Activated T-cell treated with anti-CD3 and anti-CD28 coated beads, Interleukin-2, amount 50 U/mL, for 72 hours (primary cell): ENCODE data around the gene REEP6. TPM values are rescaled to one million over a fixed set of nuclear protein-coding genes. Genes with fewer than 3 reads are reported as not detected.
"Not testable (repeated sequence)": the region's sequence is repeated elsewhere in the genome, so short reads cannot be mapped to it uniquely, and the experiment has no call there.

Experiments used
- ATAC-seq, 2 donors: fragments of 150-1000 bp; cut with Tn5 transposase; replicated peaks in 1 of 2; 2 replicates each; pipeline ENCODE4 v1.10.0; 2021; ENCODE audit warnings: moderate library complexity in 2 of 2, mild to moderate bottlenecking in 1 of 2
- DNase-seq, 2 donors: peaks; one replicate each; pipeline ENCODE4 v3.0.0; 2021 to 2022; ENCODE audit warnings: mixed read lengths in 1 of 2
- H3K27ac Mint-ChIP-seq: one replicate; pipeline ENCODE4 v1.8.0; 2022; ENCODE audit warnings: mild to moderate bottlenecking, moderate library complexity, mixed read lengths
- H3K27me3 Mint-ChIP-seq: one replicate; pipeline ENCODE4 v1.8.0; 2022; ENCODE audit warnings: low read depth, mixed read lengths
- H3K36me3 Mint-ChIP-seq, 2 donors: one replicate each; pipeline ENCODE4 v1.8.0; 2022; ENCODE audit warnings: mixed read lengths in 2 of 2, mild to moderate bottlenecking in 1 of 2; ENCODE audit not compliant: insufficient read depth in 2 of 2
- H3K4me1 Mint-ChIP-seq: one replicate; pipeline ENCODE4 v1.8.0; 2022; ENCODE audit warnings: low read depth, mixed read lengths
- H3K4me3 Mint-ChIP-seq, 2 donors: one replicate each; pipeline ENCODE4 v1.8.0; 2022; ENCODE audit warnings: mild to moderate bottlenecking in 2 of 2, mixed read lengths in 2 of 2, moderate library complexity in 2 of 2
- H3K9me3 Mint-ChIP-seq, 2 donors: one replicate each; pipeline ENCODE4 v1.8.0; 2022; ENCODE audit warnings: mixed read lengths in 2 of 2
- total RNA-seq, 2 donors: library from RNA; stranded (reverse); gene quantifications; one replicate each; pipeline ENCODE4 v1.2.3, GENCODE V29; 2022

The REEP6 gene
- total RNA-seq, 2 donors from 2014 or later: 1.7 to 3.8 TPM

DNA sequence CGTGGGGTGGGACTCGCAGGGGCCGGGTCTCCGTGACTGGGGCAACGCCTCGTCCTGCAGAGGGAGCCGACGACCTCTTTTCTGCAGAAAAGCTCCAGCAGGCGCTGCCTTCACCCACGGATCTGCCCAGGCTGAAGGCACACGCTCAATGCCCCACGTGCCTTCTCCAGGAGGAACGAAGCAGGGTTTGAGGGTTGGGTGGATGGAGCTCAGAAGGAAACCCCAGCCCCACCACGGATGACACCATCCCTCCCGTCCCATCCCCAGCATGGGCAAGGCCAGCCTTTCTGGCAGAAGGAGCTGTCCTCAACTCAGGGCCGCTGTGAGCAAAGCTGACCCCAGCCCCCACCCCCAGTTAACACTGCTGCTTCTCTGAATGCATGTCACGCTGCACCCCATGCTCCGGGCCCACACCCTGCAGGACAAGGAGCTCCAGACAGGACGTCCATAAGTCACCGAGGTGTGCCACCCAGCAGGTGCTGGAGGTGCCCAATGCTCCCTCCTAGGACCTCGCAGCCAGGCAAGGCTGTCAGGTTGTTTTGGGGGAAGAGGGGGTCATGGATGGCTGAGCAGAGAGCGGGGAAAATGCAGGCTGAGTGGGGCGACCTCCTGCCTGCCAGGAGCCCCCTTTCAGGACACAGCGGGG, 19.3 kb upstream of the REEP6 start:
- peak overlapping the region; percentile 47 to 65 for H3K4me3 Mint-ChIP-seq
- DNase-seq: no peak
- no peak overlapping the region for H3K27ac Mint-ChIP-seq
- H3K4me1 Mint-ChIP-seq: peaks cover 6% of the 10 kb centered on the region
- peaks cover 6% of the 10 kb centered on the region for H3K27me3 Mint-ChIP-seq
- H3K9me3 Mint-ChIP-seq: no peaks in the 10 kb centered on the region
- no peak for ATAC-seq
- no peaks in the 10 kb centered on the region for H3K36me3 Mint-ChIP-seq

DNA sequence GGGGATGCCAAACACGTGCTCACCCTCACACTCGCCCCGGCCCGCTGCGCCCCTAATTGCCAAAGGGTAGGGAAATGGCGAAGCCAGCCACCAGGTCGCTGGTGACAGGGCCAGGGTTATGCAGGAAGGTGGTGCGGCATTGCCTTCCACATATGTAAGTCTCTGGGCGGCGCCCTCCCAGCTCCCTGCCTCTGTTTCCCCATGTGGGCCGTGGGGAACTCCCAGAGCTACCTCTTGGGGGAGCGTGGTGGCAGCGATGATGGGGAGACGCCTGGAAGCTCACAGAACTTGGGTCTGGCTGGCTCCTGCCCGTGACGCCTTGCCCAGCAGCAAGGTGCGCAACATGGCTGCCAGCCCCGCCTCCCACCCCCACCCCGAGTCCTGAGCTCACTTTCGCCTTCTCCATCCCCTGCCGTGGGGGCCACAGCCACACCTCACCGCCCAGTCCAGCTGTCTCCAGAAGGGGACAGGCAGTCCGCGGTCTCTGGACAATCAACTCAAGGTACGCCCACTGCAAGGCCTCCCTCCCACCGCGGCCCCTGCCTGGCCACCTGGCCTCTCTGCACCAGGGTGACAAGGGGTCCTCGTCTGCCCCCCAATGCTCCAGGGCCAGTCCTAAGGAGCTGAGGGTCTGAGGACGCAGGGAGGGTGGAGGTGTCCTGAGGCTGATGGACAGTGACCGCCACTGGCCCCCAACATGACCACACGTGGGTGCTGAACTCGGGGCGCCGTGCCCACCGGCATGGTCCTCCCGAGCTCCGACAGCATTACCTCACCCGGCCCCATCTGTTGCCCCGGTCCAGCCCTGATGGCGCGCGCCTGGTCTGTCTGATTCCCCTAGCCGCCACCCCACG, 18.5 kb upstream of the REEP6 start:
- Mint-ChIP-seq H3K36me3 (no peaks in the 10 kb centered on the region), H3K27ac (no peak overlapping the region), H3K27me3 (peaks cover 6% of the 10 kb centered on the region), H3K9me3 (no peaks in the 10 kb centered on the region), H3K4me3 (no peak overlapping the region), H3K4me1 (peaks cover 14% of the 10 kb centered on the region)
- ATAC-seq: no peak
- no peak for DNase-seq

DNA sequence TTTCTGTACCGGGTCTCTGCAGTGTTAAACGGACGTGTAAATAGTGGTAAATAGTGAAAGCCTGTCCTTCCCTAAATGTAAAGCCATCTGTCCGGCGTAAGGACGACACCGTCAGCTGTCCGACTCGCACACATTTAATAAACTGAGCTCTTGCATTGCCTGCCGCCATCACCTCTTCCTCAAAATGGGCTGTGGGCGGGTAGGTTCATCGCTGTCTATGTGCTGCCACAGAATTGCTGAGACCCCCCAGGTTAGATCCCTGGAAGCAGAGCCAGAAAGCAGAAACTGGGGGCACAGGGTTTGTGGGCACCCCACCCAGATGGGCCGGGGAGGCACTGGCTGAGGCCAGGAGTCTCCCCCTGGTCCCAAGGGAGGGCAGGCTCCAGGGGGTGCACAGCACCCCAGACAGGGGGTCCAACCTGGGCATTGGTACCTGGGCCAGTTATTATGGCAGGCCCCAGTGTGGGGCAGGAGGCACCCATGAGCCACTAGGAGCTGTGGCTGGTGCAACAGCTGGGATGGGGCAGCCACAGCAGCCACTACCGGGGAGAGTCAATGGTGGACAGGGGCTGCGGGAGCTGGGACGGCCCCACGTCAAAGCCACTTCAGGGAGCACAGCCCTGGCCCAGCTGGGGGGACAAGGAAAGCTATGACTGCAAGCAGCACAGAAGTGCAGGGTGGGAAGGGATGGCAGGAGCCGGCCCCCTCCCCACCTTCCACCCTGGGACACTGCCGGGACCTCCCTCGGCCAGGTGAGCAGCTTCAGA, 17.7 kb upstream of the REEP6 start:
- H3K27me3 Mint-ChIP-seq: peaks cover 6% of the 10 kb centered on the region
- DNase-seq: no peak
- no peak overlapping the region for H3K4me3 Mint-ChIP-seq
- no peak for ATAC-seq
- peaks cover 22% of the 10 kb centered on the region for H3K4me1 Mint-ChIP-seq
- H3K27ac Mint-ChIP-seq: no peak overlapping the region
- peaks cover 0 to 1% of the 10 kb centered on the region in 2 donors for H3K36me3 Mint-ChIP-seq
- no peaks in the 10 kb centered on the region for H3K9me3 Mint-ChIP-seq

DNA sequence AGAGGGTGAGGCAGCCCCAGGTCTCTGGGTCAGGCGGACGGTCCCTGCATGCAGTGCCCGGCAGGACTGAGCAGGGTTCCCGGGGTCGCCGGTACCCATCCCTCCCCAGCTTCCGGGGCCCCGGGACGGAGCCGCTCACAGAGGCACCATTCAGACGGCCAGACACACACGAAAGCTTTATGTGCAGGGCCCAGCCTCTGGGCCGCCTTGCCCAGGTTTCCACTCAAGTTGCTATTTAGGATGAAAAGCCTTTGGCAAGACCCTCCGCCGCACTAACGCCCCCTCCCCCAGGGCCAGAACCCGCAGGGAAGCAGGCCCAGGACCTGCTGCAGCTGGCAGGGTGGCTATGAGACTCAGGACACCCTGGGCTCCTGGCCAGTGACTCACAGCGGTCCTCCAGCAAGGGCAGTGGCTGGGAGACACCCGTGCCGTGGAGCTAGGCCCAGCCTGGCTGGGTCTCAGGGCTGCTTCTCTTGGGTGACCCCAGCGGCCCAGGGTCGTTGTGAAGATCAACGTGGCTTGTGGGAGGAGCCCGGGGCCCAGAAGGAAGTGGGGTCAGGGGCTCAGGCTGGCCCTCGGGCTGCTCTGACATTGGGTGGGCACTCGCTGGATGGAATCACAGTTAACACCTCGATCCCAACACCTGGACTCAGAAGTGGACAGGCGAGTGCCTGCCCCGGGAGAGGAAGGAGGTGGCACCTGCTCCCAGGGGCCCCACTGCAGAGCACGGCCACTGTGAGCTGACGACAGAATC, 16.8 kb upstream of the REEP6 start:
- peaks cover 6% of the 10 kb centered on the region for H3K27me3 Mint-ChIP-seq
- H3K4me3 Mint-ChIP-seq: no peak overlapping the region
- DNase-seq (no peak), ATAC-seq (no peak)
- H3K9me3 Mint-ChIP-seq: no peaks in the 10 kb centered on the region
- H3K27ac Mint-ChIP-seq: no peak overlapping the region
- peaks cover 28% of the 10 kb centered on the region for H3K4me1 Mint-ChIP-seq
- peaks cover 2 to 5% of the 10 kb centered on the region in 2 donors for H3K36me3 Mint-ChIP-seq

DNA sequence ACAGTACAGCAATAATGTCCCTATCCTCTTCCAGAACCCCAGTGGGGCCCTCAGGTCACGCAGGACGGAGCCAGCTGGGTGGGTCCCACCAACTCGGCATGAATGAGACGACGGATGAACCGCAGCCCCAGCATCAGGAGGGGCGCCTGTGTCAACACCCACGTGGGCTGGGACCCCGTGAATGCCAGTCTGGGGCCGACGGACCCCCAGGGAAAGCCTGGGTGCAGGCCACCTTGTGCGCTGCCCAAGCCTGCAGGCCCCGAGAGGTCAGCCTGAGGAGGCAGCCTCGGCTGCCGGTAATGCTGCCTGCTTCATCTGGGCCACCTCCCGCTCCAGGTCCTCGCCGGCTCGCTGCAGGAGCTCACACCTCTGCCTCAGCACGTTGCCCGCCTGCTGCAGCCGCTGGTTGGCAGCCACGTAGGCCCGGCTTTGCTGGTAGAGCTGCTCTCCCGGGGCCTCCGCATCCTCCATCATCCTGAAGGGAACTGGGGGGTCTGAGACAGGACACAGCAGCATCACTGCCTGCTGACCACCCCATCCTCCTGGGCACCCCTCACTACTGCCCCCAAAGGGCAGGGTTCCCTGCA, 16.1 kb upstream of the REEP6 start:
- Mint-ChIP-seq H3K9me3 (no peaks in the 10 kb centered on the region), H3K36me3 (peaks cover 2 to 6% of the 10 kb centered on the region in 2 donors), H3K4me1 (peaks cover 35% of the 10 kb centered on the region), H3K4me3 (no peak overlapping the region), H3K27me3 (peaks cover 6% of the 10 kb centered on the region), H3K27ac (no peak overlapping the region)
- DNase-seq (no peak), ATAC-seq (no peak)

DNA sequence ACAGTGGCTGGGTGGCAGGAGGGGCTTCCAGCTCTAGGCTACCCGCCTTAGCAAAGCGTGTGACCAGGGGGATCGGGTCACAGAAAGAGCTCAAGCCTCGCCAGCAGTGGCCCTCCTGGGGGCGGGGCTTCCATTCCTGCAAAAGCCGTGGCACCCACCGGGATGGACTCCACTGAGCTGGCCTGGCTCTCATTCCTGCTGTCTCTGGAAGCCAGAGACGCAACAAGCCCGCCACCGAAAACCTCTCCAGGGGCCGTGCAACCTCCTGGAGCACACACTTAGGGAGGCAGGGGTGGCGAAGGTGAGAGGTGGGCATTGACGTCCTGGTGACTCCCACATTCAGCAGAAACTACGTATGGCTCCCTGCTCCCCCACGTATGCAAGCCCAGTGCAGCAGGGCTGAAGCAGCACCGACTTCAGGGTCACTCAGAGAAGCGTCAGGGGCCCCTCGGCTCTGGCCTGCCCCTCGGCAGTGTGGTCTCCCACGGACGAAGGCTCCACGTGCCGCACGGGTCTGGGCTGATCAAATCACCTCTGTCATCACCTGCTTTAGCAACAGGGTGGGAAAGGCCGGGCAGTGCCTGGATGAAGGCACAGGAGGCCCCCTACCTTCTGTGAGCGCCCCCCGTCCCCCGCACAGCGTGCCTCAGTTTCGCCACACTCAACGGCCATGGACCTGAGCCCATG, 15.1 kb upstream of the REEP6 start:
- Mint-ChIP-seq H3K27me3 (peaks cover 6% of the 10 kb centered on the region), H3K9me3 (no peaks in the 10 kb centered on the region), H3K4me1 (peaks cover 31% of the 10 kb centered on the region), H3K4me3 (no peak overlapping the region), H3K36me3 (peaks cover 2 to 6% of the 10 kb centered on the region in 2 donors), H3K27ac (no peak overlapping the region)
- ATAC-seq (no peak), DNase-seq (no peak)

DNA sequence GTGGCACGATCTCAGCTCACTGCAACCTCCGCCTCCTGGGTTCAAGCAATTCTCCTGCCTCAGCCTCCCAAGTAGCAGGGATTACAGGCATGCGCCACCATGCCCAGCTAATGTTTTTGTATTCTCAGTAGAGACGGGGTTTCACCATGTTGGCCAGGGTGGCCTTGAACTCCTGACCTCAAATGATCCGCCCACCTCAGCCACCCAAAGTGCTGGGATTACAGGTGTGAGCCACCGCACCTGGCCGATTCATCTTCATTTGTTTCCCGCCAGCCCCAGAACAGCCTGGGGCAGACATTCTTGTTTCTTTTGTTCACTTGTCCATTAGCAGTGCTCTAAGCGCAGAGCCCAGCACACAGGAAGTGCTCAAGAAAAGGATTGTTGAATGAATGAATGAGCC, 13.9 kb upstream of the REEP6 start:
- not testable (repeated sequence) for DNase-seq, H3K36me3 Mint-ChIP-seq, H3K27ac Mint-ChIP-seq, ATAC-seq, H3K9me3 Mint-ChIP-seq, H3K27me3 Mint-ChIP-seq
- Mint-ChIP-seq H3K4me1 (peaks cover 31% of the 10 kb centered on the region), H3K4me3 (peak overlapping the region in 1 of 2 donors; percentile 8)

DNA sequence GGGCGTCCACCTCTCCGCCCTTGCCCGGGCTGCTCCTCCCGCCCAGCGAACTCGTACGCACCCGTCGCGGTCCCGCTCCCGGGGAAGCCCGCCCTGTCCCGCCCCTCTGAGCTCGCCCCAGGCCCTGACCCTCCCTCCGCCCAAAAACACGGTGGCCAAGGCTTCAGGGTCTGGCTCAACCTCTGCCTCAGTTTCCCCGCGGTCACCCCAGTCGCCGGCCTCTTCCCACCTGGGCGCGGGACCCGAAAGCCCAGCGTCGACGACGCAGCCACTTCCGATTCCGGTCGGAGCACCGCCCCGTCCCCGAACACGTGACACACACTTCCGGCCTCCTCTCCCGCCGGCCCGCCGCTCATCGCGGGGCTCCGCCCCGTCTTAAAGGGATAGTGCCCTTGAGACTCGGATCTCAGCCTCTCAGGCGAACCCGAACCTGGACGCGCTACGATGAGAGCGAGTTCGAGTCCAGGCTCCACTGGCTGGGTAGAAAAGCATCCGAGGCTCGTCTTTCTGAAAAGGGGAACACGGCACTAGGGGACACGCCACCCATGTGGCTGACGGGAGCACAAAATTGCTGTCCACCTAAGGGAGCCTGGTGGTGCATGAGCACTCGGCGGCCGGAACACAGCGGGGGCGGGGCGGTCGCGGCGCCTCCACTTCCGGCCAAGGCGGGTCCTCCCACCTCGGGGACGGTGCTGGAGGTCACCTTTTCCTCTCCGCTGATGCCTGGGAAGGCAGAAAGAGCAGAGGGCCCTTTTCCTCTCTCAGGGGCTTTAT, 11.9 kb upstream of the REEP6 start, which contains the start of gene C19orf25:
C19orf25 (minus strand) TSS at position 282 of the 774 bp plus-strand sequence. CDS start 312 bp downstream, outside the sequence.
- peak; percentile 98 to 99 for ATAC-seq
- H3K4me1 Mint-ChIP-seq: peaks cover 31% of the 10 kb centered on the region
- peak; percentile 96 to 97 for DNase-seq
- no peaks in the 10 kb centered on the region for H3K27me3 Mint-ChIP-seq
- H3K9me3 Mint-ChIP-seq: no peaks in the 10 kb centered on the region
- H3K4me3 Mint-ChIP-seq: peak within 1 kb of the TSS; percentile 90 to 99
- H3K36me3 Mint-ChIP-seq: peaks cover 2 to 6% of the 10 kb centered on the region in 2 donors
- H3K27ac Mint-ChIP-seq: peak within 1 kb of the TSS; percentile 77

DNA sequence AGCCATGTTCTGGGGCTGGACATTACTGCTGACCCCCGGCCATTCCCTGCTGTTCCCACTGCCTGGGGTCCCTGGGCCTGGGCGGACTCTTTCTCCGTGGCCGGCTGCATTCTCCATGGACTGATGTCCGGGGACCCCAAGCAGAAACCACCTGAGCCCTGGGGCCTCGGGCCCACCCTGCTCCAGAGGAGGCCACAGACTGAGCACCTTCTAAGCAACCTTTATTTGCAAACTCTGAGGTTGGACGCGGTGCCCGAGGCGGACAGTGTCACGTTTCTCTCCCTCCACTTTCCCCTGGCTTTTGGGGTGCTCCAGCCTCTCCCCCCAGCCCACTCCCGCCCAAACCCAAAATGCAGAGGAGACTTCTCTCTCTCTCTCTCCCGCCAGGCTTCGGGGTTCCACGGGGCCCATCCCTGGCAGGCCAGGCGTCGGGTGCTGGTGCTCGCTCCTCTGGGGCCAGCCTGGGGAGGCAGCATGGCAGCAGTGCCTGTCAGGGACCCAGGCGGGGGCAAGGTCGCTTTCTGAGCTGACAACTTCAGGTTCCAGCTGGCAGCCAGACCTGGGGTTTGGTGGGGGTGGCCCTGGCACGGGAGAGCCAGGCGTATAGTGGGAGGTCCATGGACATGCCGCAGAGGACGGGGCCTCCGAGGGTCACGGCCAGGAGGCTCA, 9.6 kb upstream of the REEP6 start:
- DNase-seq (no peak), ATAC-seq (no peak)
- Mint-ChIP-seq H3K4me1 (peaks cover 31% of the 10 kb centered on the region), H3K27ac (no peak overlapping the region), H3K36me3 (peaks cover 2 to 6% of the 10 kb centered on the region in 2 donors), H3K4me3 (no peak overlapping the region), H3K9me3 (no peaks in the 10 kb centered on the region), H3K27me3 (no peaks in the 10 kb centered on the region)

DNA sequence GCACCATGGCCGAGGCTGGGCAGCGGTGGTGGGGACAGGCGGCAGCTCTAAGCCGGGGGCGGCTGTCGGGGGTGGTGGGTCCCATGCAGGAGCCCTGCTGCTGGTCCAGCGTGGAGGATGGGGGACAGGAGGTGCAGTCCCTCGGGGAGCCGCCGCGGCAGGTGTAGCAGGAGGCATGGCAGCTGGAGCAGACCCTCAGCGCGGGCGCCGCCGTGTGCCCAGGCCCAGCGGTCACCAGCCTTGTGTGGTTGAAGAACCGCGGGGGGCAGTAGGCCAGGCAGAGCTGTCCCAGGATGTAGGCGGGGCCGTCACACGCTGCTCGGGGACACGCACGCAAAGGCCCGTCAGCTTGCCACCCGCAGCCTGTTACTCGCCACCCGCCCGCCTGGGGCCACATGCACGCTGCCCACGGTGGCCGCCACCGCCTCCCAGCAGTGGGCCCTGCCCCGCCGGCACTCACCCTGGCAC, 9.1 kb upstream of the REEP6 start:
- H3K27me3 Mint-ChIP-seq: no peaks in the 10 kb centered on the region

More for the DNA sequence above, 9.1 kb upstream of the REEP6 start:
- Mint-ChIP-seq H3K36me3 (peaks cover 2 to 6% of the 10 kb centered on the region in 2 donors), H3K4me3 (no peak overlapping the region), H3K27ac (no peak overlapping the region), H3K9me3 (no peaks in the 10 kb centered on the region), H3K4me1 (peaks cover 26% of the 10 kb centered on the region)
- no peak for ATAC-seq
- DNase-seq: no peak
